ENCODE results near the gene RBMY1D.

- TF ChIP-seq CTCF (conservative IDR thresholded peaks at IDR 0.05; ENCODE audit: low read length) (no peak), EZH2phosphoT487 (IDR thresholded peaks at IDR 0.05; ENCODE audit: borderline replicate concordance, low read depth, low read length) (no peak)
Observed at GRCh38 chrY:21835052-21835451, 59.3 kb downstream of the RBMY1D start.

Measured in OCI-LY7 (cell line).